Testis (tissue), 3 donors: ENCODE data around the gene CFAP46. TPM values are rescaled to one million over a fixed set of nuclear protein-coding genes. Genes with fewer than 3 reads are reported as not detected.
"Not testable (repeated sequence)": the region's sequence is repeated elsewhere in the genome, so short reads cannot be mapped to it uniquely, and the experiment has no call there.

Source experiments
- DNase-seq: peaks from one replicate; pipeline ENCODE4 v3.0.0-alpha.2; 2019
- H3K27ac ChIP-seq, 2 donors: fragments of 200-600 bp; sonication (generic); one replicate each; pipeline ENCODE4 v1.5.1; 2019
- H3K27me3 ChIP-seq: fragments of 200-600 bp; sonication (generic); one replicate; pipeline ENCODE4 v1.5.1; 2019
- H3K36me3 ChIP-seq: fragments of 200-600 bp; sonication (generic); one replicate; pipeline ENCODE4 v1.5.1; 2017; ENCODE audit warnings: low read depth; ENCODE audit errors: missing control alignments
- H3K4me1 ChIP-seq: fragments of 200-600 bp; sonication (generic); one replicate; pipeline ENCODE4 v1.5.1; 2019
- H3K4me3 ChIP-seq, 2 donors: fragments of 200-600 bp; sonication (generic); one replicate each; pipeline ENCODE4 v1.5.1; 2017 to 2019
- H3K9me3 ChIP-seq: fragments of 200-600 bp; sonication (generic); one replicate; pipeline ENCODE4 v1.5.1; 2017
- POLR2A ChIP-seq: fragments of 450-650 bp; IDR thresholded peaks from one replicate; pipeline ENCODE4 v1.6.1; 2017; ENCODE audit warnings: antibody characterized with exemption, mild to moderate bottlenecking, moderate library complexity
- WGBS, 2 donors: methylation state at CpG; one replicate each; pipeline ENCODE4 v1.1.5; 2018; 5-methylcytosine and 5-hydroxymethylcytosine counted together
- intact Hi-C: fragments of 100-400 bp; cut with DNase I; formaldehyde crosslinking; loops from one replicate; pipeline ENCODE4 v1.15.1; 2023; ENCODE audit warnings: low total_unique reads
- polyA plus RNA-seq: library from polyadenylated mRNA; stranded (reverse); fragments of 350-450 nt; fragmentation: Illumina TruSeq; extraction: RNeasy Lipid Tissue Mini Kit (QIAGEN cat#74804); gene quantifications from one replicate; pipeline ENCODE4 v1.2.3, GENCODE V29; 2014; ENCODE audit warnings: low read depth, low replicate concordance; ENCODE audit not compliant: insufficient read depth
- total RNA-seq, 2 donors: library from RNA; depleted of rRNA; stranded (reverse); fragments of >200 nt; gene quantifications; one replicate each; pipeline ENCODE4 v1.2.3, GENCODE V29; 2016
- TF ChIP-seq, protein P1 (sequence below), 3 experiments: fragments of 450-650 bp in 2 of 3; fragments of 200-600 bp in 1 of 3; sonication (generic) in 1 of 3; IDR thresholded peaks; one replicate each; pipeline ENCODE4 v1.5.1; 2016 to 2019; ENCODE audit warnings: antibody characterized with exemption in 3 of 3, mild to moderate bottlenecking in 2 of 3, moderate library complexity in 1 of 3

CFAP46 gene
- total and polyA plus RNA-seq, 3 donors from 2014 or later: 36.0 to 67.6 (median 59.0) TPM

DNA sequence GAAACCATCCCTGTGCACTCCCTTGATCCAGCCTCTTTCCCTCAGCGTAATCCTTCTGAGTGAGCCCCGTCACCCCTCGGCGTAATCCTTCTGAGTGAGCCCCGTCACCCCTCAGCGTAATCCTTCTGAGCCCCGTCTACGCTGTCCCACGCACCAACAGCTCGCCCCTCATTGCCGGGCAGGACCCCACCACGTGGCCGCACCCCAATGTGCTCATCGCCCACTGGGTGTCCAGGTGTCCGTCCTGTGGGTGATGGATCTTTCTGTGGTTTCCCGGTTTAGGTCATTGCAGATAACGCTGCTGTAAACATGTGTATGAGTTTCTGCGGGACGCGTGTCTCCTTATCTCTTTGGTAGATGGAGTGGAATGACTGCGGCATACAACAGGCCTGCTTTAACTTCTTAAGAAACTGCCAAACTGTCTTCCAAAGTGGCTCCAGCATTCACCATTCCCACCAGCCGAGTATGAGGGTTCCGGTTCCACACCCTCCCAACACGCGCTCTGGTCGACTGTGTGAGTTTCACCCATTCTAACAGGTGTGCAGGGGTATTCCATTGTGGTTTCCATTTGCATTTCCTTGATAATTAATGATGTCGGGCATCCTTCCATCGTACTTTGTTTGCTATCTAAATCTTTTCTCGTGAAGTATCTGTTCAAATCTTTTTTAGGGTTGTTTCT is 114.4 kb downstream of the CFAP46 start:
- no peak for DNase-seq
- no peaks in the 10 kb centered on the region for H3K9me3 ChIP-seq
- H3K27me3 ChIP-seq: no peaks in the 10 kb centered on the region
- 90 to 93% methylated on average over 29 of the region's 29 CpGs for WGBS, 2 donors
- intact Hi-C loops: no loop called here
- H3K27ac ChIP-seq: no peak overlapping the region
- peaks cover under 1% of the 10 kb centered on the region for H3K4me1 ChIP-seq
- TF ChIP-seq POLR2A: no peak
- TF ChIP-seq, protein P1, sequence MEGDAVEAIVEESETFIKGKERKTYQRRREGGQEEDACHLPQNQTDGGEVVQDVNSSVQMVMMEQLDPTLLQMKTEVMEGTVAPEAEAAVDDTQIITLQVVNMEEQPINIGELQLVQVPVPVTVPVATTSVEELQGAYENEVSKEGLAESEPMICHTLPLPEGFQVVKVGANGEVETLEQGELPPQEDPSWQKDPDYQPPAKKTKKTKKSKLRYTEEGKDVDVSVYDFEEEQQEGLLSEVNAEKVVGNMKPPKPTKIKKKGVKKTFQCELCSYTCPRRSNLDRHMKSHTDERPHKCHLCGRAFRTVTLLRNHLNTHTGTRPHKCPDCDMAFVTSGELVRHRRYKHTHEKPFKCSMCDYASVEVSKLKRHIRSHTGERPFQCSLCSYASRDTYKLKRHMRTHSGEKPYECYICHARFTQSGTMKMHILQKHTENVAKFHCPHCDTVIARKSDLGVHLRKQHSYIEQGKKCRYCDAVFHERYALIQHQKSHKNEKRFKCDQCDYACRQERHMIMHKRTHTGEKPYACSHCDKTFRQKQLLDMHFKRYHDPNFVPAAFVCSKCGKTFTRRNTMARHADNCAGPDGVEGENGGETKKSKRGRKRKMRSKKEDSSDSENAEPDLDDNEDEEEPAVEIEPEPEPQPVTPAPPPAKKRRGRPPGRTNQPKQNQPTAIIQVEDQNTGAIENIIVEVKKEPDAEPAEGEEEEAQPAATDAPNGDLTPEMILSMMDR (IDR thresholded peaks at IDR 0.05): no peak
- H3K4me3 ChIP-seq: no peak overlapping the region
- no peaks in the 10 kb centered on the region for H3K36me3 ChIP-seq

DNA sequence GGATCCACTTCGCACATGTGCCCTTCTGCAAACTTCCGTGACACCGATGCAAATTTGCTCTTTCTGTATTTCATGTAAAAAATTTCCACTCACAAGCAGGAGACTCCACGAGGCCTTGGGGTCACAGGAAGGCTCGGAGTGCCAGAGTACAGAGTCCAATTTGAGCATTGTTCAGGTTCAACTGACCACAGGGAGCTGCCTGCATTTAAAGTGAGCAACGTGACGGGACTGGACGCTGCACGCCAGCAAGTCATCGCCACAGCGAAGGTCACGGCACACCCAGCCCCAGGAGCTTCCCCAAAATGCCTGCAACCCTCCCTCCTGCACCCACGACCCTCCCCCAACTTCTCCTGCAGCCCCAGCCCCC is 115.0 kb downstream of the CFAP46 start:
- Histone ChIP-seq H3K4me3 (no peak overlapping the region), H3K9me3 (no peaks in the 10 kb centered on the region), H3K27ac (no peak overlapping the region), H3K36me3 (no peaks in the 10 kb centered on the region), H3K27me3 (no peaks in the 10 kb centered on the region), H3K4me1 (no peaks in the 10 kb centered on the region)
- no peak for DNase-seq
- TF ChIP-seq, protein P1 (IDR thresholded peaks at IDR 0.05): no peak
- TF ChIP-seq POLR2A: no peak
- intact Hi-C loops: no loop called here
- 83 to 86% methylated on average over 13 of the region's 13 CpGs for WGBS, 2 donors

DNA sequence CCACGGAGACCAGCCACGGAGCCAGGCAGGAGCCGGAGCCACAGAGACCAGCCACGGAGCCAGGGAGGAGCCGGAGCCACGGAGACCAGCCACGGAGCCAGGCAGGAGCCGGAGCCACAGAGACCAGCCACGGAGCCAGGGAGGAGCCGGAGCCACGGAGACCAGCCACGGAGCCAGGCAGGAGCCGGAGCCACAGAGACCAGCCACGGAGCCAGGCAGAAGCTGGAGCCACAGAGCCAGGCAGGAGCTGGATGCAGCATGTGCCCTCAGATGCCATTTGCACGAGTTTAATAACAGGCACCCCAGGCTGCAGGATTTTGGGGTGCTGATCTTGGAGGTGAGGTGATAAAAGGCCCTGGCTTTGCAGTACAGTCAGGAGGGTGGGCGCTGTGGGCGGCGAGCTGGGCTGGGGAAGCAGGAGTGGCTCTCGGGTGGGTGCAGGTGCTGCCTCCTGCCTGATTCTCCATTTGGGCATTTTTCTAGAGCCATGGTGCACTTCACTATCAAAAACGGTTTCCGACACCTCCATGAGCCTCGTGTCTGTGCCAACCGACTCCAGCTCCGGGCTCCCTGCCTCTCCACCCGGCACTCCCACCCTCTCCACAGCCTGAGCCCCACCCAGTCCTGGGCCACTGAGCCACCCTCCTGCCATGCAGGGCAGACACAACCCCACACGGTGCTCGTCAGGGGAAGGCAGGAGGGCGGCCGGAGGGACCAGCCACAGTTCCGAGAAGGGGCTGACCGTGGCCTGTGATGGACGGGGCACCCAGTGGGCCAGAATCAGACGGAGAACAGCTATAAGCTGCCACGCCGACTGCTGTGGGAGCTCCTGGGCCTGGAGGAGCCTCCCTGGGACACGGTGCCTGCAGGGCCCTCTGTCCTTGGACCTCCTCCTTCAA is 115.6 kb downstream of the CFAP46 start:
- Histone ChIP-seq H3K36me3 (no peaks in the 10 kb centered on the region), H3K9me3 (no peaks in the 10 kb centered on the region), H3K4me1 (no peaks in the 10 kb centered on the region), H3K27ac (no peak overlapping the region), H3K4me3 (no peak overlapping the region), H3K27me3 (no peaks in the 10 kb centered on the region)
- intact Hi-C loops: no loop called here
- no peak for DNase-seq
- 90 to 92% methylated on average over 35 to 36 of the region's 36 CpGs for WGBS, 2 donors
- TF ChIP-seq, protein P1 (IDR thresholded peaks at IDR 0.05): no peak
- no peak for TF ChIP-seq POLR2A

DNA sequence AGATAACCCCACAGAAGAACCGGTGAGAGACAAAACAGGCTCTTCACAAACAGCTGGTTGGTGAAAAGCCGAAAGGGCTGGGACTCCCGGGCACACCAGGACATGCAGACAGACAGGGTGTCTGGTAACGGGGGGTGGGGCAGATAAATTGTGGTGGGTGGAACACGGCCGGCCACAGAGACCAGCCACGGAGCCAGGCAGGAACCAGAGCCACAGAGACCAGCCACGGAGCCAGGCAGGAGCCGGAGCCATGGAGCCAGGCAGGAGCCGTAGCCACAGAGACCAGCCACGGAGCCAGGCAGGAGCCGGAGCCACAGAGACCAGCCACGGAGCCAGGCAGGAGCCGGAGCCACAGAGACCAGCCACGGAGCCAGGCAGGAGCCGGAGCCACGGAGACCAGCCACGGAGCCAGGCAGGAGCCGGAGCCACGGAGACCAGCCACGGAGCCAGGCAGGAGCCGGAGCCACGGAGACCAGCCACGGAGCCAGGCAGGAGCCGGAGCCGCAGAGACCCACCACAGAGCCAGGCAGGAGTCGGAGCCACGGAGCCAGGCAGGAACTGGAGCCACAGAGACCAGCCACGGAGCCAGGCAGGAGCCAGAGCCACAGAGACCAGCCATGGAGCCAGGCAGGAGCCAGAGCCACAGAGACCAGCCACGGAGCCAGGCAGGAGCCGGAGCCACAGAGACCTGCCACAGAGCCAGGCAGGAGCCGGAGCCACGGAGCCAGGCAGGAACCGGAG is 116.4 kb downstream of the CFAP46 start:
- H3K4me3 ChIP-seq, H3K27me3 ChIP-seq, H3K27ac ChIP-seq, H3K9me3 ChIP-seq, H3K36me3 ChIP-seq, H3K4me1 ChIP-seq, intact Hi-C loops, DNase-seq: not testable (repeated sequence)
- 83 to 97% methylated on average over 16 to 34 of the region's 34 CpGs for whole genome bisulfite sequencing, 2 donors

DNA sequence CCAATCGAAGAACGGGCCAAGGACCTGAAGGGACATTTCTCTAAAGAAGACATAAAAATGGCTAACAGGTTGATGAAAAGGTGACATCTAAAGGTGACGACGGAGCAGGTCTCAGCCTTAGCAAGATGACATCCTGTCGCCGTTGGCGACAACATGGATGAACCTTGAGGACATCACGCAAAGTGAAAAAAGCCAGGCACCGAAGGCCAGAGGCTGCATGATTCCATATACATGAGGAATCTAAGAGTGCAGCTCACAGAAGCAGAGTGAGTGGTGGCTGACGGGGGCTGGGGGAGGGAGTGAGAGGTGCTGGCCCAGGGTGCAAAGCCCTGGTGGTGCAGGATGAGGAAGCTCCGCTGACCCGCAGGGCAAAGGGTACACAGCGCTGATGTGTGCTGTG is 122.3 kb downstream of the CFAP46 start:
- Histone ChIP-seq H3K36me3 (no peaks in the 10 kb centered on the region), H3K4me3 (no peak overlapping the region), H3K27me3 (no peaks in the 10 kb centered on the region), H3K9me3 (no peaks in the 10 kb centered on the region), H3K4me1 (no peaks in the 10 kb centered on the region), H3K27ac (no peak overlapping the region)
- intact Hi-C loops: no loop called here
- WGBS, 2 donors: 91 to 94% methylated on average over 13 of the region's 13 CpGs
- no peak for DNase-seq
- no peak for TF ChIP-seq POLR2A
- TF ChIP-seq, protein P1 (IDR thresholded peaks at IDR 0.05): no peak
